ENCODE measurements around the gene PTGR3.

Gene PTGR3

DNA sequence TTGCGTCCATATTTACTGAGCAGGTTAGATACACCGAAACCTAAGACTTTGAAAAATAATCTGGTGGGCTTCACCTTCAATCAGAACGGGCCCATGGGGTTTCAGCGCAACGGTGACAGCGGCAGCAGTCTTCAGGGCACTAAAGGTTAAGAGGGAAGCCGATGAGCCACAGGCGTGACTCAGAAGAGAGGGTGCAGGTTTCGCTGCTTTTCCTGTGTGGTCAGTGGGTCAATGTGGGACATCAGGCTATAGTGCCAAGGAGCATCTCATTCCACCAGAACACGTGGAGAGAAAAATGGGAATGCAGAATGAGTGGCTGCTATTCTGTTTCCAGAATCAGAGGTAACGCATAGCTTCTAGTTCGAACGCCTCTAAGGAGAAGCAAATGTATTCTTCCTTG is 8.9 kb downstream of the PTGR3 start:
- Histone ChIP-seq H3K4me1 (ENCODE audit: control insufficient read depth, insufficient read depth, low read length) (peaks cover 6% of the 10 kb centered on the region), H3K27ac (ENCODE audit: extremely low read depth, low read depth, low read length) (no peak overlapping the region), H3K9me3 (ENCODE audit: control insufficient read depth, insufficient read depth, low read depth, low read length) (no peaks in the 10 kb centered on the region), H3K4me3 (ENCODE audit: low read depth, low read length) (no peak overlapping the region), H3K36me3 (ENCODE audit: control insufficient read depth in 2 of 2, insufficient read depth in 1 of 2, low read length in 2 of 2) (peaks cover 3 to 4% of the 10 kb centered on the region in 2 experiments; a peak in 2 of 3 replicates)
- ChIA-PET POLR2A (no interaction called here), CTCF (no interaction called here)
- TF ChIP-seq, protein P1, sequence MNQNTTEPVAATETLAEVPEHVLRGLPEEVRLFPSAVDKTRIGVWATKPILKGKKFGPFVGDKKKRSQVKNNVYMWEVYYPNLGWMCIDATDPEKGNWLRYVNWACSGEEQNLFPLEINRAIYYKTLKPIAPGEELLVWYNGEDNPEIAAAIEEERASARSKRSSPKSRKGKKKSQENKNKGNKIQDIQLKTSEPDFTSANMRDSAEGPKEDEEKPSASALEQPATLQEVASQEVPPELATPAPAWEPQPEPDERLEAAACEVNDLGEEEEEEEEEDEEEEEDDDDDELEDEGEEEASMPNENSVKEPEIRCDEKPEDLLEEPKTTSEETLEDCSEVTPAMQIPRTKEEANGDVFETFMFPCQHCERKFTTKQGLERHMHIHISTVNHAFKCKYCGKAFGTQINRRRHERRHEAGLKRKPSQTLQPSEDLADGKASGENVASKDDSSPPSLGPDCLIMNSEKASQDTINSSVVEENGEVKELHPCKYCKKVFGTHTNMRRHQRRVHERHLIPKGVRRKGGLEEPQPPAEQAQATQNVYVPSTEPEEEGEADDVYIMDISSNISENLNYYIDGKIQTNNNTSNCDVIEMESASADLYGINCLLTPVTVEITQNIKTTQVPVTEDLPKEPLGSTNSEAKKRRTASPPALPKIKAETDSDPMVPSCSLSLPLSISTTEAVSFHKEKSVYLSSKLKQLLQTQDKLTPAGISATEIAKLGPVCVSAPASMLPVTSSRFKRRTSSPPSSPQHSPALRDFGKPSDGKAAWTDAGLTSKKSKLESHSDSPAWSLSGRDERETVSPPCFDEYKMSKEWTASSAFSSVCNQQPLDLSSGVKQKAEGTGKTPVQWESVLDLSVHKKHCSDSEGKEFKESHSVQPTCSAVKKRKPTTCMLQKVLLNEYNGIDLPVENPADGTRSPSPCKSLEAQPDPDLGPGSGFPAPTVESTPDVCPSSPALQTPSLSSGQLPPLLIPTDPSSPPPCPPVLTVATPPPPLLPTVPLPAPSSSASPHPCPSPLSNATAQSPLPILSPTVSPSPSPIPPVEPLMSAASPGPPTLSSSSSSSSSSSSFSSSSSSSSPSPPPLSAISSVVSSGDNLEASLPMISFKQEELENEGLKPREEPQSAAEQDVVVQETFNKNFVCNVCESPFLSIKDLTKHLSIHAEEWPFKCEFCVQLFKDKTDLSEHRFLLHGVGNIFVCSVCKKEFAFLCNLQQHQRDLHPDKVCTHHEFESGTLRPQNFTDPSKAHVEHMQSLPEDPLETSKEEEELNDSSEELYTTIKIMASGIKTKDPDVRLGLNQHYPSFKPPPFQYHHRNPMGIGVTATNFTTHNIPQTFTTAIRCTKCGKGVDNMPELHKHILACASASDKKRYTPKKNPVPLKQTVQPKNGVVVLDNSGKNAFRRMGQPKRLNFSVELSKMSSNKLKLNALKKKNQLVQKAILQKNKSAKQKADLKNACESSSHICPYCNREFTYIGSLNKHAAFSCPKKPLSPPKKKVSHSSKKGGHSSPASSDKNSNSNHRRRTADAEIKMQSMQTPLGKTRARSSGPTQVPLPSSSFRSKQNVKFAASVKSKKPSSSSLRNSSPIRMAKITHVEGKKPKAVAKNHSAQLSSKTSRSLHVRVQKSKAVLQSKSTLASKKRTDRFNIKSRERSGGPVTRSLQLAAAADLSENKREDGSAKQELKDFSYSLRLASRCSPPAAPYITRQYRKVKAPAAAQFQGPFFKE (tag by site-specific recombination; IDR thresholded peaks at IDR 0.05; ENCODE audit: borderline replicate concordance): no peak
- TF ChIP-seq ZNF571 (tag by site-specific recombination; IDR thresholded peaks at IDR 0.05) (no peak), ZNF555 (tag by site-specific recombination; conservative IDR thresholded peaks at IDR 0.05) (no peak), KLF16 (tag by site-specific recombination; IDR thresholded peaks at IDR 0.05) (no peak)
- TF ChIP-seq, protein P2, sequence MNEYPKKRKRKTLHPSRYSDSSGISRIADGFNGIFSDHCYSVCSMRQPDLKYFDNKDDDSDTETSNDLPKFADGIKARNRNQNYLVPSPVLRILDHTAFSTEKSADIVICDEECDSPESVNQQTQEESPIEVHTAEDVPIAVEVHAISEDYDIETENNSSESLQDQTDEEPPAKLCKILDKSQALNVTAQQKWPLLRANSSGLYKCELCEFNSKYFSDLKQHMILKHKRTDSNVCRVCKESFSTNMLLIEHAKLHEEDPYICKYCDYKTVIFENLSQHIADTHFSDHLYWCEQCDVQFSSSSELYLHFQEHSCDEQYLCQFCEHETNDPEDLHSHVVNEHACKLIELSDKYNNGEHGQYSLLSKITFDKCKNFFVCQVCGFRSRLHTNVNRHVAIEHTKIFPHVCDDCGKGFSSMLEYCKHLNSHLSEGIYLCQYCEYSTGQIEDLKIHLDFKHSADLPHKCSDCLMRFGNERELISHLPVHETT (tag by site-specific recombination; IDR thresholded peaks at IDR 0.05): no peak

DNA sequence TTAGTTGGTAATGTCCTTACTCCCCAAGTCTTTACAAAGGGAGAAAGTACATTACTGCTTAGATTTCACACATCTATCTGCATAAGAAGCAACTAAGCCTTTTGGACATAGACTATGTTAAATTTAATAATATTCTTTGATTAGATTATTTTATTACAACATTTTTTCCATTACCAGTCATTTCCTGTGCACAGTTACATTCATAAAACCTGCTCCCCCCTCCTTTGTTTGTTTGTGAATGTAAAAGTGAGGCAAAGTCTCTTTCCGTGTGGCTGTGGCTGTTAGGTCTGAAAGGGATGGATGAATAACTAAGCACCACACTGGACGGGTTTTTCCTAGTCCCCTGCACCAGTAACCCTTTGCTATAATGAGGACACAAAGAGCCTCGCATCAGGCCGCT is 9.6 kb downstream of the PTGR3 start:
- POLR2A ChIA-PET: interaction anchor here (1.7 kb wide), 1 partner anchor 11 kb away, joined by 4 read pairs; the partner anchor contains the start of gene TSHZ1
- Histone ChIP-seq H3K27ac (ENCODE audit: extremely low read depth, low read depth, low read length) (no peak overlapping the region), H3K36me3 (ENCODE audit: control insufficient read depth in 2 of 2, insufficient read depth in 1 of 2, low read length in 2 of 2) (peaks cover 3 to 4% of the 10 kb centered on the region in 2 experiments; a peak in 2 of 3 replicates), H3K9me3 (ENCODE audit: control insufficient read depth, insufficient read depth, low read depth, low read length) (no peaks in the 10 kb centered on the region), H3K4me3 (ENCODE audit: low read depth, low read length) (no peak overlapping the region), H3K4me1 (ENCODE audit: control insufficient read depth, insufficient read depth, low read length) (peaks cover 6% of the 10 kb centered on the region)
- CTCF ChIA-PET: no interaction called here
- TF ChIP-seq ZNF16 (tag by site-specific recombination; IDR thresholded peaks at IDR 0.05; ENCODE audit: low read depth) (no peak), SETDB1 (IDR thresholded peaks at IDR 0.05; ENCODE audit: insufficient read length, low read length) (no peak), ZNF549 (tag by site-specific recombination; IDR thresholded peaks at IDR 0.05) (no peak), MZF1 (tag by site-specific recombination; IDR thresholded peaks at IDR 0.05; ENCODE audit: borderline replicate concordance) (no peak), ZNF138 (tag by site-specific recombination; IDR thresholded peaks at IDR 0.05; ENCODE audit: borderline replicate concordance) (no peak), ZNF510 (tag by site-specific recombination; IDR thresholded peaks at IDR 0.05; ENCODE audit: insufficient replicate concordance) (no peak), ZNF76 (tag by site-specific recombination; IDR thresholded peaks at IDR 0.05; ENCODE audit: borderline replicate concordance, low read depth) (no peak), ZNF19 (tag by site-specific recombination; IDR thresholded peaks at IDR 0.05; ENCODE audit: low read depth) (no peak), GLI4 (tag by site-specific recombination; IDR thresholded peaks at IDR 0.05) (no peak), ZNF112 (tag by site-specific recombination; IDR thresholded peaks at IDR 0.05) (no peak), ZNF776 (tag by site-specific recombination; IDR thresholded peaks at IDR 0.05; ENCODE audit: borderline replicate concordance) (no peak)
- TF ChIP-seq, protein P3, sequence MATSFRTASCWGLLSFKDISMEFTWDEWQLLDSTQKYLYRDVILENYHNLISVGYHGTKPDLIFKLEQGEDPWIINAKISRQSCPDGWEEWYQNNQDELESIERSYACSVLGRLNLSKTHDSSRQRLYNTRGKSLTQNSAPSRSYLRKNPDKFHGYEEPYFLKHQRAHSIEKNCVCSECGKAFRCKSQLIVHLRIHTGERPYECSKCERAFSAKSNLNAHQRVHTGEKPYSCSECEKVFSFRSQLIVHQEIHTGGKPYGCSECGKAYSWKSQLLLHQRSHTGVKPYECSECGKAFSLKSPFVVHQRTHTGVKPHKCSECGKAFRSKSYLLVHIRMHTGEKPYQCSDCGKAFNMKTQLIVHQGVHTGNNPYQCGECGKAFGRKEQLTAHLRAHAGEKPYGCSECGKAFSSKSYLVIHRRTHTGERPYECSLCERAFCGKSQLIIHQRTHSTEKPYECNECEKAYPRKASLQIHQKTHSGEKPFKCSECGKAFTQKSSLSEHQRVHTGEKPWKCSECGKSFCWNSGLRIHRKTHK (tag by site-specific recombination; IDR thresholded peaks at IDR 0.05): no peak
- TF ChIP-seq, protein P4, sequence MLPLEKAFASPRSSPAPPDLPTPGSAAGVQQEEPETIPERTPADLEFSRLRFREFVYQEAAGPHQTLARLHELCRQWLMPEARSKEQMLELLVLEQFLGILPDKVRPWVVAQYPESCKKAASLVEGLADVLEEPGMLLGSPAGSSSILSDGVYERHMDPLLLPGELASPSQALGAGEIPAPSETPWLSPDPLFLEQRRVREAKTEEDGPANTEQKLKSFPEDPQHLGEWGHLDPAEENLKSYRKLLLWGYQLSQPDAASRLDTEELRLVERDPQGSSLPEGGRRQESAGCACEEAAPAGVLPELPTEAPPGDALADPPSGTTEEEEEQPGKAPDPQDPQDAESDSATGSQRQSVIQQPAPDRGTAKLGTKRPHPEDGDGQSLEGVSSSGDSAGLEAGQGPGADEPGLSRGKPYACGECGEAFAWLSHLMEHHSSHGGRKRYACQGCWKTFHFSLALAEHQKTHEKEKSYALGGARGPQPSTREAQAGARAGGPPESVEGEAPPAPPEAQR (tag by site-specific recombination; IDR thresholded peaks at IDR 0.05): no peak
- TF ChIP-seq, protein P5, sequence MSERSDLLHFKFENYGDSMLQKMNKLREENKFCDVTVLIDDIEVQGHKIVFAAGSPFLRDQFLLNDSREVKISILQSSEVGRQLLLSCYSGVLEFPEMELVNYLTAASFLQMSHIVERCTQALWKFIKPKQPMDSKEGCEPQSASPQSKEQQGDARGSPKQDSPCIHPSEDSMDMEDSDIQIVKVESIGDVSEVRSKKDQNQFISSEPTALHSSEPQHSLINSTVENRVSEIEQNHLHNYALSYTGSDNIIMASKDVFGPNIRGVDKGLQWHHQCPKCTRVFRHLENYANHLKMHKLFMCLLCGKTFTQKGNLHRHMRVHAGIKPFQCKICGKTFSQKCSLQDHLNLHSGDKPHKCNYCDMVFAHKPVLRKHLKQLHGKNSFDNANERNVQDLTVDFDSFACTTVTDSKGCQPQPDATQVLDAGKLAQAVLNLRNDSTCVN (tag by site-specific recombination; optimal IDR thresholded peaks at IDR 0.05): no peak
- TF ChIP-seq, protein P6, sequence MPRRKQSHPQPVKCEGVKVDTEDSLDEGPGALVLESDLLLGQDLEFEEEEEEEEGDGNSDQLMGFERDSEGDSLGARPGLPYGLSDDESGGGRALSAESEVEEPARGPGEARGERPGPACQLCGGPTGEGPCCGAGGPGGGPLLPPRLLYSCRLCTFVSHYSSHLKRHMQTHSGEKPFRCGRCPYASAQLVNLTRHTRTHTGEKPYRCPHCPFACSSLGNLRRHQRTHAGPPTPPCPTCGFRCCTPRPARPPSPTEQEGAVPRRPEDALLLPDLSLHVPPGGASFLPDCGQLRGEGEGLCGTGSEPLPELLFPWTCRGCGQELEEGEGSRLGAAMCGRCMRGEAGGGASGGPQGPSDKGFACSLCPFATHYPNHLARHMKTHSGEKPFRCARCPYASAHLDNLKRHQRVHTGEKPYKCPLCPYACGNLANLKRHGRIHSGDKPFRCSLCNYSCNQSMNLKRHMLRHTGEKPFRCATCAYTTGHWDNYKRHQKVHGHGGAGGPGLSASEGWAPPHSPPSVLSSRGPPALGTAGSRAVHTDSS (tag by site-specific recombination; IDR thresholded peaks at IDR 0.05): no peak
